Loucy (cell line): ENCODE measurements around the gene AURKAIP1.

Experiments
- EZH2phosphoT487 ChIP-seq: fragments of 200-600 bp; IDR thresholded peaks from 2 replicates; pipeline ENCODE4 v1.6.1; 2018; ENCODE audit warnings: antibody characterized with exemption, mild to moderate bottlenecking, moderate library complexity, borderline replicate concordance
- TF ChIP-seq, protein P1 (sequence below): fragments of 200-600 bp; sonication (generic); conservative IDR thresholded peaks from 2 replicates; pipeline ENCODE4 v1.5.1; 2014; ENCODE audit warnings: mild to moderate bottlenecking, antibody characterized with exemption, low read length

DNA sequence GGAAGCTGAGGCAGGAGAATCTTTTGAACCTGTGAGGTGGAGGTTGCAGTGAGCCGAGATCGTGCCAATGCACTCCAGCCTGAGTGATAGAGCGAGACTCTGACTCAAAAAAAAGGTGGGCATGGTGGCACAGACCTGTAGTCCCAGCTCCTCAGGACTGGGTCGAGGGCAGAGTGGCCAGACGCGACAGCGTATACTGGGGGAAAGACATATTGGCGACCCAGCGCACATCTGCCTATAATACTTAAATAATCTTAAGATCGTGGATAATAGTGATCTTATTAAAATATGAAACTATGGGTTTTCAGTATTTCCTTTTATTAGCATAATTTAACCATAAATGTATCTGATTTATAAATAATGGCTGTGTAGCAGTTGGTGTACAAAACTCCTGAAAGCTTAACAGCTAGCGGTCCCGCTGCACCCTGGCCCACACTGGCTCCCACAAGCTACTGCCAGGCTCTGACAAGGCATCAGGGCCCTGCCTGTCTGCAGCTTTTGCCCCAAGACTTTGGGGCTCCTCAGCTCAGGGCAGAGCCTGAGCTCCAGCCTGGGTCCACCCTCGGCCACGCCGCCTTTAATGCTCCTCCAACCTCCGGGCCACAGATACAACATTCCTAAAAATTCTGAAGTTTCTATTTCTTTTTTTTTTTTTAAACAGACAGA is 2.7 kb upstream of the AURKAIP1 start:
- TF ChIP-seq, protein P1, sequence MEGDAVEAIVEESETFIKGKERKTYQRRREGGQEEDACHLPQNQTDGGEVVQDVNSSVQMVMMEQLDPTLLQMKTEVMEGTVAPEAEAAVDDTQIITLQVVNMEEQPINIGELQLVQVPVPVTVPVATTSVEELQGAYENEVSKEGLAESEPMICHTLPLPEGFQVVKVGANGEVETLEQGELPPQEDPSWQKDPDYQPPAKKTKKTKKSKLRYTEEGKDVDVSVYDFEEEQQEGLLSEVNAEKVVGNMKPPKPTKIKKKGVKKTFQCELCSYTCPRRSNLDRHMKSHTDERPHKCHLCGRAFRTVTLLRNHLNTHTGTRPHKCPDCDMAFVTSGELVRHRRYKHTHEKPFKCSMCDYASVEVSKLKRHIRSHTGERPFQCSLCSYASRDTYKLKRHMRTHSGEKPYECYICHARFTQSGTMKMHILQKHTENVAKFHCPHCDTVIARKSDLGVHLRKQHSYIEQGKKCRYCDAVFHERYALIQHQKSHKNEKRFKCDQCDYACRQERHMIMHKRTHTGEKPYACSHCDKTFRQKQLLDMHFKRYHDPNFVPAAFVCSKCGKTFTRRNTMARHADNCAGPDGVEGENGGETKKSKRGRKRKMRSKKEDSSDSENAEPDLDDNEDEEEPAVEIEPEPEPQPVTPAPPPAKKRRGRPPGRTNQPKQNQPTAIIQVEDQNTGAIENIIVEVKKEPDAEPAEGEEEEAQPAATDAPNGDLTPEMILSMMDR: no peak
- TF ChIP-seq EZH2phosphoT487: no peak
